Skin epidermis (tissue), 12 donors: ENCODE results near the gene TGFBR1.

ENCODE experiments used
- H3K27ac ChIP-seq, 21 experiments: fragments of 200-600 bp; sonication (generic) in 11 of 21; one replicate each; pipeline ENCODE4 v1.5.0; 2020; ENCODE audit warnings: mild to moderate bottlenecking in 3 of 21, inconsistent platforms in 2 of 21, moderate library complexity in 2 of 21
- H3K4me3 ChIP-seq, 7 experiments: fragments of 200-600 bp; sonication (generic) in 2 of 7; one replicate each; pipeline ENCODE4 v1.5.0; 2020; ENCODE audit warnings: inconsistent platforms in 2 of 7, mild to moderate bottlenecking in 2 of 7, moderate library complexity in 1 of 7

Gene TGFBR1

GRCh38 chr9:99104459-99105151 lies at the start of gene TGFBR1:
Gene TGFBR1, plus strand, starts transcription at chr9:99105113. Its CDS starts 93 bp downstream, at chr9:99105206.
- Histone ChIP-seq H3K4me3 (peak within 1 kb of the TSS; percentile 73 to 90 (median 82)), H3K27ac (peak within 1 kb of the TSS; percentile 72 to 96 (median 93))

- Histone ChIP-seq H3K27ac (no peak overlapping the region), H3K4me3 (no peak overlapping the region)
Measured at GRCh38 chr9:99055384-99055783, 49.5 kb upstream of the TGFBR1 start.

- peak overlapping the region in 1 of 21 experiments; percentile 92 for H3K27ac ChIP-seq
Measured at GRCh38 chr9:99056186-99056585, 48.7 kb upstream of the TGFBR1 start.

GRCh38 chr9:99056886-99057664 lies 47.8 kb upstream of the TGFBR1 start:
- Histone ChIP-seq H3K4me3 (no peak overlapping the region), H3K27ac (peak overlapping the region in 14 of 21 experiments; percentile 5 to 92 (median 80))

More at GRCh38 chr9:99056186-99056585, 48.7 kb upstream of the TGFBR1 start:
- H3K4me3 ChIP-seq = no peak overlapping the region

GRCh38 chr9:99057665-99058625 lies 47.0 kb upstream of the TGFBR1 start:
- no peak overlapping the region for H3K4me3 ChIP-seq
- peak overlapping the region in 20 of 21 experiments; percentile 4 to 92 (median 77) for H3K27ac ChIP-seq

- Histone ChIP-seq H3K4me3 (no peak overlapping the region), H3K27ac (peak overlapping the region in 19 of 21 experiments; percentile 4 to 92 (median 78))
Measured at GRCh38 chr9:99058964-99059921, 45.7 kb upstream of the TGFBR1 start.

- peak overlapping the region in 9 of 21 experiments; percentile 8 to 92 (median 76) for H3K27ac ChIP-seq
- no peak overlapping the region for H3K4me3 ChIP-seq
Measured at GRCh38 chr9:99060621-99061020, 44.3 kb upstream of the TGFBR1 start.

- Histone ChIP-seq H3K4me3 (no peak overlapping the region), H3K27ac (no peak overlapping the region)
Measured at GRCh38 chr9:99062549-99062948, 42.4 kb upstream of the TGFBR1 start.

- H3K4me3 ChIP-seq = no peak overlapping the region
- no peak overlapping the region for H3K27ac ChIP-seq
Measured at GRCh38 chr9:99063522-99063921, 41.4 kb upstream of the TGFBR1 start.

GRCh38 chr9:99066571-99066970 lies 38.3 kb upstream of the TGFBR1 start:
- H3K4me3 ChIP-seq = no peak overlapping the region
- no peak overlapping the region for H3K27ac ChIP-seq

- peak overlapping the region in 5 of 21 experiments; percentile 11 to 54 (median 26) for H3K27ac ChIP-seq
- no peak overlapping the region for H3K4me3 ChIP-seq
Measured at GRCh38 chr9:99069075-99069474, 35.8 kb upstream of the TGFBR1 start.

GRCh38 chr9:99069546-99069945 lies 35.4 kb upstream of the TGFBR1 start:
- Histone ChIP-seq H3K4me3 (no peak overlapping the region), H3K27ac (peak overlapping the region in 6 of 21 experiments; percentile 11 to 54 (median 22))

GRCh38 chr9:99070681-99071080 lies 34.2 kb upstream of the TGFBR1 start:
- Histone ChIP-seq H3K4me3 (no peak overlapping the region), H3K27ac (peak overlapping the region in 3 of 21 experiments; percentile 21 to 56 (median 43))

- peak overlapping the region in 6 of 21 experiments; percentile 21 to 56 (median 32) for H3K27ac ChIP-seq
Measured at GRCh38 chr9:99071313-99072039, 33.4 kb upstream of the TGFBR1 start.

GRCh38 chr9:99072040-99072394 lies 32.9 kb upstream of the TGFBR1 start:
- Histone ChIP-seq H3K27ac (peak overlapping the region in 2 of 21 experiments; percentile 29 to 51), H3K4me3 (no peak overlapping the region)

More at GRCh38 chr9:99071313-99072039, 33.4 kb upstream of the TGFBR1 start:
- no peak overlapping the region for H3K4me3 ChIP-seq

- H3K27ac ChIP-seq = no peak overlapping the region
- no peak overlapping the region for H3K4me3 ChIP-seq
Measured at GRCh38 chr9:99073347-99073746, 31.6 kb upstream of the TGFBR1 start.

- Histone ChIP-seq H3K27ac (peak overlapping the region in 1 of 21 experiments; percentile 4), H3K4me3 (no peak overlapping the region)
Measured at GRCh38 chr9:99073985-99074901, 30.7 kb upstream of the TGFBR1 start.
